ENCODE measurements around the gene GRID1. TPM values are rescaled to one million over a fixed set of nuclear protein-coding genes. Genes with fewer than 3 reads are reported as not detected.

GRID1 gene
- total and polyA plus RNA-seq, 9 of the 15 experiments (the other 6 are each of a cell fraction or from before 2014, with no cell fraction given): 0.01 to 7.2 (median 1.2) TPM

- Histone ChIP-seq H3K4me3 (no peak overlapping the region), H3K27me3 (ENCODE audit: control insufficient read depth in 2 of 2, insufficient read depth in 2 of 2, low read length in 2 of 2) (no peaks in the 10 kb centered on the region), H4K20me1 (replicated peaks; ENCODE audit: control insufficient read depth, insufficient read depth, low read length) (no peaks in the 10 kb centered on the region), H3K9ac (ENCODE audit: insufficient read depth in 1 of 2, low read depth in 2 of 2, low read length in 2 of 2) (no peak overlapping the region), H3K36me3 (ENCODE audit: control insufficient read depth, insufficient read depth, low read length) (no peaks in the 10 kb centered on the region), H3K9me1 (ENCODE audit: control insufficient read depth, insufficient read depth, low read length) (no peaks in the 10 kb centered on the region), H3K4me1 (replicated peaks in 1 of 2; ENCODE audit: control insufficient read depth in 2 of 2, insufficient read depth in 2 of 2, low read length in 2 of 2) (peaks cover 0 to 3% of the 10 kb centered on the region in 2 experiments; a peak in 1 of 5 replicates), H3K27ac (ENCODE audit: extremely low read depth, low read depth, low read length) (no peak overlapping the region), H3K79me2 (ENCODE audit: control insufficient read depth, insufficient read depth, low read length) (no peaks in the 10 kb centered on the region), H2AFZ (ENCODE audit: low read depth, low read length) (no peak overlapping the region), H3K4me2 (ENCODE audit: insufficient read depth, low read length) (no peak overlapping the region), H3K9me3 (replicated peaks; ENCODE audit: control insufficient read depth, insufficient read depth, low read depth, low read length) (no peaks in the 10 kb centered on the region)
- TF ChIP-seq POLR2H (tag; IDR thresholded peaks at IDR 0.05; ENCODE audit: low read depth) (no peak), MTF1 (CRISPR knock-in tag; IDR thresholded peaks at IDR 0.05; ENCODE audit: borderline replicate concordance) (no peak), CHD1 (IDR thresholded peaks at IDR 0.05; ENCODE audit: low read length) (no peak), FOXP1 (CRISPR knock-in tag; IDR thresholded peaks at IDR 0.05) (no peak), HMG20A (CRISPR knock-in tag; conservative IDR thresholded peaks at IDR 0.05) (no peak)
- TF ChIP-seq, protein P1, sequence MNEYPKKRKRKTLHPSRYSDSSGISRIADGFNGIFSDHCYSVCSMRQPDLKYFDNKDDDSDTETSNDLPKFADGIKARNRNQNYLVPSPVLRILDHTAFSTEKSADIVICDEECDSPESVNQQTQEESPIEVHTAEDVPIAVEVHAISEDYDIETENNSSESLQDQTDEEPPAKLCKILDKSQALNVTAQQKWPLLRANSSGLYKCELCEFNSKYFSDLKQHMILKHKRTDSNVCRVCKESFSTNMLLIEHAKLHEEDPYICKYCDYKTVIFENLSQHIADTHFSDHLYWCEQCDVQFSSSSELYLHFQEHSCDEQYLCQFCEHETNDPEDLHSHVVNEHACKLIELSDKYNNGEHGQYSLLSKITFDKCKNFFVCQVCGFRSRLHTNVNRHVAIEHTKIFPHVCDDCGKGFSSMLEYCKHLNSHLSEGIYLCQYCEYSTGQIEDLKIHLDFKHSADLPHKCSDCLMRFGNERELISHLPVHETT (CRISPR knock-in tag; conservative IDR thresholded peaks at IDR 0.05 in 1 of 2, IDR thresholded peaks at IDR 0.05 in 1 of 2): no peak
- TF ChIP-seq, protein P2, sequence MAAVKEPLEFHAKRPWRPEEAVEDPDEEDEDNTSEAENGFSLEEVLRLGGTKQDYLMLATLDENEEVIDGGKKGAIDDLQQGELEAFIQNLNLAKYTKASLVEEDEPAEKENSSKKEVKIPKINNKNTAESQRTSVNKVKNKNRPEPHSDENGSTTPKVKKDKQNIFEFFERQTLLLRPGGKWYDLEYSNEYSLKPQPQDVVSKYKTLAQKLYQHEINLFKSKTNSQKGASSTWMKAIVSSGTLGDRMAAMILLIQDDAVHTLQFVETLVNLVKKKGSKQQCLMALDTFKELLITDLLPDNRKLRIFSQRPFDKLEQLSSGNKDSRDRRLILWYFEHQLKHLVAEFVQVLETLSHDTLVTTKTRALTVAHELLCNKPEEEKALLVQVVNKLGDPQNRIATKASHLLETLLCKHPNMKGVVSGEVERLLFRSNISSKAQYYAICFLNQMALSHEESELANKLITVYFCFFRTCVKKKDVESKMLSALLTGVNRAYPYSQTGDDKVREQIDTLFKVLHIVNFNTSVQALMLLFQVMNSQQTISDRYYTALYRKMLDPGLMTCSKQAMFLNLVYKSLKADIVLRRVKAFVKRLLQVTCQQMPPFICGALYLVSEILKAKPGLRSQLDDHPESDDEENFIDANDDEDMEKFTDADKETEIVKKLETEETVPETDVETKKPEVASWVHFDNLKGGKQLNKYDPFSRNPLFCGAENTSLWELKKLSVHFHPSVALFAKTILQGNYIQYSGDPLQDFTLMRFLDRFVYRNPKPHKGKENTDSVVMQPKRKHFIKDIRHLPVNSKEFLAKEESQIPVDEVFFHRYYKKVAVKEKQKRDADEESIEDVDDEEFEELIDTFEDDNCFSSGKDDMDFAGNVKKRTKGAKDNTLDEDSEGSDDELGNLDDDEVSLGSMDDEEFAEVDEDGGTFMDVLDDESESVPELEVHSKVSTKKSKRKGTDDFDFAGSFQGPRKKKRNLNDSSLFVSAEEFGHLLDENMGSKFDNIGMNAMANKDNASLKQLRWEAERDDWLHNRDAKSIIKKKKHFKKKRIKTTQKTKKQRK (IDR thresholded peaks at IDR 0.05; ENCODE audit: borderline replicate concordance, low read depth, low read length): no peak
- POLR2A ChIA-PET: interaction anchor here (0.8 to 2.7 kb wide), 2 partner anchors 12 to 769 kb away, joined by 3 to 10 read pairs; no protein-coding TSS in a partner anchor
- CTCF ChIA-PET (ENCODE audit: low intra/inter-chr PET ratio): no interaction called here
- in situ Hi-C loops (cut with MboI): no loop called here
- WGBS (ENCODE audit: insufficient coverage, low coverage, missing lambda C conversion rate): 5% methylated on average over 5 of the region's 5 CpGs
- FAIRE-seq (no peak), ATAC-seq (no peak), DNase-seq (ENCODE audit: extremely low read depth in 1 of 4, low spot score in 3 of 4) (no peak)
- intact Hi-C loops (cut with micrococcal nuclease): no loop called here
- BruUV-seq (replicated peaks): no TSS peak
Measured at GRCh38 chr10:85604136-85604725, 762.4 kb downstream of the GRID1 start.
